Prostate gland (tissue), 2 donors: ENCODE results near the gene FARS2. TPM values are rescaled to one million over a fixed set of nuclear protein-coding genes. Genes with fewer than 3 reads are reported as not detected.

Source experiments
- DNase-seq: peaks from one replicate; pipeline ENCODE4 v3.0.0-alpha.2; 2019; ENCODE audit warnings: low spot score
- H3K27ac ChIP-seq, 2 donors: fragments of 200-600 bp; sonication (generic); 2 replicates each; pipeline ENCODE4 v1.5.1; 2017 to 2019
- H3K27me3 ChIP-seq: fragments of 200-600 bp; sonication (generic); replicated peaks from 2 replicates; pipeline ENCODE4 v1.5.1; 2019; ENCODE audit not compliant: insufficient read depth
- H3K36me3 ChIP-seq, 2 donors: fragments of 200-600 bp; sonication (generic); 1 replicate in 1 of 2; 2 replicates in 1 of 2; pipeline versions ENCODE4 v1.5.1 to v1.8.1; 2017 to 2019
- H3K4me1 ChIP-seq: fragments of 200-600 bp; sonication (generic); replicated peaks from 2 replicates; pipeline ENCODE4 v1.5.1; 2019
- H3K4me3 ChIP-seq, 2 donors: fragments of 200-600 bp; sonication (generic); 2 replicates each; pipeline ENCODE4 v1.5.1; 2017 to 2019
- H3K9me3 ChIP-seq: fragments of 200-600 bp; sonication (generic); 2 replicates; pipeline ENCODE4 v1.5.1; 2017
- POLR2A ChIP-seq: fragments of 450-650 bp; IDR thresholded peaks from one replicate; pipeline ENCODE4 v1.6.1; 2016; ENCODE audit warnings: antibody characterized with exemption, mild to moderate bottlenecking
- POLR2AphosphoS5 ChIP-seq: sonication (generic); formaldehyde crosslinking; IDR thresholded peaks from one replicate; pipeline ENCODE4 v1.6.1; 2017; ENCODE audit warnings: antibody characterized with exemption
- WGBS: methylation state at CpG from one replicate; pipeline ENCODE4 v1.1.5; 2018; 5-methylcytosine and 5-hydroxymethylcytosine counted together
- intact Hi-C: fragments of 100-400 bp; cut with DNase I; formaldehyde crosslinking; loops from one replicate; pipeline ENCODE4 v1.14.2; 2022
- total RNA-seq, 2 donors: library from RNA; depleted of rRNA; stranded (reverse); fragments of >200 nt; gene quantifications; one replicate each; pipeline ENCODE4 v1.1.0, GENCODE V29; 2016
- TF ChIP-seq, protein P1 (sequence below), 4 experiments: fragments of 200-600 bp in 2 of 4; fragments of 450-650 bp in 2 of 4; sonication (generic) in 2 of 4; IDR thresholded peaks; 1 replicate in 3 of 4; 2 replicates in 1 of 4; pipeline ENCODE4 v1.5.1; 2016 to 2019; ENCODE audit warnings: antibody characterized with exemption in 4 of 4, mild to moderate bottlenecking in 2 of 4, moderate library complexity in 2 of 4

Gene FARS2
- total RNA-seq, 2 donors from 2014 or later = 11.6 to 19.5 TPM

- intact Hi-C loops = no loop called here
- Histone ChIP-seq H3K4me1 (no peaks in the 10 kb centered on the region), H3K4me3 (no peak overlapping the region), H3K27ac (no peak overlapping the region), H3K27me3 (no peaks in the 10 kb centered on the region), H3K9me3 (no peaks in the 10 kb centered on the region), H3K36me3 (no peaks in the 10 kb centered on the region)
- no peak for DNase-seq
- TF ChIP-seq, protein P1, sequence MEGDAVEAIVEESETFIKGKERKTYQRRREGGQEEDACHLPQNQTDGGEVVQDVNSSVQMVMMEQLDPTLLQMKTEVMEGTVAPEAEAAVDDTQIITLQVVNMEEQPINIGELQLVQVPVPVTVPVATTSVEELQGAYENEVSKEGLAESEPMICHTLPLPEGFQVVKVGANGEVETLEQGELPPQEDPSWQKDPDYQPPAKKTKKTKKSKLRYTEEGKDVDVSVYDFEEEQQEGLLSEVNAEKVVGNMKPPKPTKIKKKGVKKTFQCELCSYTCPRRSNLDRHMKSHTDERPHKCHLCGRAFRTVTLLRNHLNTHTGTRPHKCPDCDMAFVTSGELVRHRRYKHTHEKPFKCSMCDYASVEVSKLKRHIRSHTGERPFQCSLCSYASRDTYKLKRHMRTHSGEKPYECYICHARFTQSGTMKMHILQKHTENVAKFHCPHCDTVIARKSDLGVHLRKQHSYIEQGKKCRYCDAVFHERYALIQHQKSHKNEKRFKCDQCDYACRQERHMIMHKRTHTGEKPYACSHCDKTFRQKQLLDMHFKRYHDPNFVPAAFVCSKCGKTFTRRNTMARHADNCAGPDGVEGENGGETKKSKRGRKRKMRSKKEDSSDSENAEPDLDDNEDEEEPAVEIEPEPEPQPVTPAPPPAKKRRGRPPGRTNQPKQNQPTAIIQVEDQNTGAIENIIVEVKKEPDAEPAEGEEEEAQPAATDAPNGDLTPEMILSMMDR (IDR thresholded peaks at IDR 0.05) = no peak
- TF ChIP-seq POLR2AphosphoS5 (no peak), POLR2A (no peak)
- WGBS = 97% methylated on average over 2 of the region's 2 CpGs
Observed at GRCh38 chr6:5247201-5247600, 14.1 kb upstream of the FARS2 start.

- H3K36me3 ChIP-seq = no peaks in the 10 kb centered on the region
- TF ChIP-seq, protein P1 (IDR thresholded peaks at IDR 0.05) = no peak
- TF ChIP-seq POLR2AphosphoS5 (no peak), POLR2A (no peak)
- H3K4me3 ChIP-seq = no peak overlapping the region
- no peaks in the 10 kb centered on the region for H3K9me3 ChIP-seq
- WGBS = 85% methylated on average over 9 of the region's 9 CpGs
- intact Hi-C loops = no loop called here
- no peaks in the 10 kb centered on the region for H3K27me3 ChIP-seq
- H3K27ac ChIP-seq = no peak overlapping the region
- no peaks in the 10 kb centered on the region for H3K4me1 ChIP-seq
- DNase-seq = no peak
Observed at GRCh38 chr6:5248302-5249098, 12.8 kb upstream of the FARS2 start.

DNA sequence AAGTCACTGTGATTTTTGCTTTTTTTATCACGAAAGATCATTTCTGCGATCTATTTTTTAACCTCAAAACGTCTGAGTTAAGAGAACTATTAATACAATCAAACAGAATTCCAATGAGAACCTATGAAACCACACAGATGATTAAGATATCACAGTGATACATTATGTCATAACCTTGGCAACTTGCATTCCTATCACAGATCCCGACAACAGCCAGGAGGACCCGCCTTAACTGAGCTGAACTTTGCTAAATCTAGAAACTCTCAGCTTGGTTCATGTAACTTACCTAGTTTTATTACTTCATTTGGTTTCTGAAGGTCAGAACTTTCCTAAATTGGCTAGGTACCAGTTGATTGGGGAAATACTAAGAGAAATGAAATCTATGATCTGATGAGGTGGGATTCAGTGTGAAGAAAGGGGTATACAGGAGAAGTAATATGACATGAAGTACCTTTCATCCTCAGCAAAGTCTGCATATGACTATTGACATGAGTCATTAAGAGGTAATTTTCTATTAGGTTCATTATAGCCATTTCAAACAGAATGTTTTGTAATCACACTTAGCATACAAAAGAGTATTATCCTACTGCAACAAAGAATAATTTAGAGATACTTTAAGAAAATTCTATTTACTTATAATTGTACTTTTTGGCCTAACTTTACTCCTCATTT is 11.7 kb upstream of the FARS2 start:
- Histone ChIP-seq H3K4me3 (no peak overlapping the region), H3K27me3 (no peaks in the 10 kb centered on the region), H3K27ac (no peak overlapping the region), H3K4me1 (no peaks in the 10 kb centered on the region), H3K36me3 (no peaks in the 10 kb centered on the region), H3K9me3 (no peaks in the 10 kb centered on the region)
- DNase-seq = no peak
- intact Hi-C loops = no loop called here
- 89% methylated on average over 5 of the region's 5 CpGs for WGBS
- TF ChIP-seq, protein P1 (IDR thresholded peaks at IDR 0.05) = no peak

- Histone ChIP-seq H3K27ac (no peak overlapping the region), H3K27me3 (no peaks in the 10 kb centered on the region), H3K9me3 (no peaks in the 10 kb centered on the region), H3K4me1 (no peaks in the 10 kb centered on the region), H3K4me3 (no peak overlapping the region), H3K36me3 (no peaks in the 10 kb centered on the region)
- intact Hi-C loops = no loop called here
- WGBS = 83% methylated on average over 3 of the region's 3 CpGs
- DNase-seq = no peak
- TF ChIP-seq, protein P1 (IDR thresholded peaks at IDR 0.05) = no peak
- TF ChIP-seq POLR2AphosphoS5 (no peak), POLR2A (no peak)
Observed at GRCh38 chr6:5250451-5250850, 10.9 kb upstream of the FARS2 start.

- no peak overlapping the region for H3K27ac ChIP-seq
- 71% methylated on average over 4 of the region's 4 CpGs for whole genome bisulfite sequencing
- H3K4me1 ChIP-seq = no peaks in the 10 kb centered on the region
- H3K27me3 ChIP-seq = no peaks in the 10 kb centered on the region
- intact Hi-C loops = no loop called here
- TF ChIP-seq, protein P1 (IDR thresholded peaks at IDR 0.05) = no peak
- no peak for TF ChIP-seq POLR2A
- no peak for TF ChIP-seq POLR2AphosphoS5
- no peak overlapping the region for H3K4me3 ChIP-seq
- no peaks in the 10 kb centered on the region for H3K9me3 ChIP-seq
- no peaks in the 10 kb centered on the region for H3K36me3 ChIP-seq
- DNase-seq = no peak
Observed at GRCh38 chr6:5250911-5251310, 10.4 kb upstream of the FARS2 start.
